Sigmoid colon (tissue), 7 donors: ENCODE measurements around the gene SEC61A1. TPM values are rescaled to one million over a fixed set of nuclear protein-coding genes. Genes with fewer than 3 reads are reported as not detected.

ENCODE experiments used
- DNase-seq: peaks from one replicate; pipeline ENCODE4 v3.0.0-alpha.2; 2019
- H3K27ac ChIP-seq, 4 donors: fragments of 200-600 bp; sonication (generic); one replicate each; pipeline ENCODE4 v1.5.1; 2016 to 2019; ENCODE audit warnings: mild to moderate bottlenecking in 1 of 4
- H3K27me3 ChIP-seq, 3 donors: fragments of 200-600 bp; sonication (generic); one replicate each; pipeline ENCODE4 v1.5.1; 2019; ENCODE audit warnings: mild to moderate bottlenecking in 1 of 3
- H3K36me3 ChIP-seq, 4 donors: fragments of 200-600 bp; sonication (generic); one replicate each; pipeline ENCODE4 v1.5.1; 2016 to 2019
- H3K4me1 ChIP-seq, 4 donors: fragments of 200-600 bp; sonication (generic); one replicate each; pipeline ENCODE4 v1.5.1; 2017 to 2019
- H3K4me3 ChIP-seq, 4 donors: fragments of 200-600 bp; sonication (generic); one replicate each; pipeline ENCODE4 v1.5.1; 2017 to 2019; ENCODE audit warnings: mild to moderate bottlenecking in 2 of 4, moderate library complexity in 1 of 4
- H3K9me3 ChIP-seq, 4 donors: fragments of 200-600 bp in 3 of 4; sonication (generic) in 3 of 4; one replicate each; pipeline versions ENCODE4 v1.5.1 to v1.6.1; 2013 to 2019
- CTCF ChIP-seq, 4 experiments: fragments of 450-650 bp in 3 of 4; fragments of 200-600 bp in 1 of 4; IDR thresholded peaks; one replicate each; pipeline ENCODE4 v1.5.1; 2016 to 2019; ENCODE audit warnings: antibody characterized with exemption in 4 of 4, mild to moderate bottlenecking in 3 of 4, moderate library complexity in 2 of 4
- EP300 ChIP-seq, 4 donors: sonication (generic); formaldehyde crosslinking; IDR thresholded peaks; one replicate each; pipeline ENCODE4 v1.6.1; 2017; ENCODE audit warnings: antibody characterized with exemption in 4 of 4
- POLR2A ChIP-seq, 2 donors: fragments of 450-650 bp; IDR thresholded peaks; one replicate each; pipeline ENCODE4 v1.6.1; 2016; ENCODE audit warnings: antibody characterized with exemption in 2 of 2, mild to moderate bottlenecking in 2 of 2, moderate library complexity in 2 of 2
- POLR2AphosphoS5 ChIP-seq, 4 donors: sonication (generic); formaldehyde crosslinking; IDR thresholded peaks; one replicate each; pipeline ENCODE4 v1.6.1; 2017; ENCODE audit warnings: antibody characterized with exemption in 4 of 4
- WGBS, 2 donors: extraction: QIAGEN DNeasy Blood & Tissue Kit; methylation state at CpG; one replicate each; pipeline ENCODE4 v1.1.7; 2013; 5-methylcytosine and 5-hydroxymethylcytosine counted together
- intact Hi-C: fragments of 100-400 bp; cut with DNase I; formaldehyde crosslinking; loops from one replicate; pipeline ENCODE4 v1.15.1; 2023
- polyA plus RNA-seq, 3 donors: library from polyadenylated mRNA; stranded (reverse); fragments of 200-250 nt; gene quantifications; one replicate each; pipeline ENCODE4 v1.2.3, GENCODE V29; 2013
- total RNA-seq, 4 donors: library from RNA; depleted of rRNA; stranded (reverse); fragments of >200 nt; gene quantifications; one replicate each; pipeline ENCODE4 v1.1.0, GENCODE V29; 2016
- donor health status: healthy with polysubstance abuse.
- donor health status: Bipolar disorder and iron deficiency.
- donor health status: healthy.

Gene SEC61A1
- total and polyA plus RNA-seq, 7 donors = 17.4 to 152 (median 62.8) TPM

- TF ChIP-seq CTCF (IDR thresholded peaks at IDR 0.05) = no peak
- TF ChIP-seq POLR2AphosphoS5 (IDR thresholded peaks at IDR 0.05) = no peak
- no peak for TF ChIP-seq EP300 (IDR thresholded peaks at IDR 0.05)
- TF ChIP-seq POLR2A (IDR thresholded peaks at IDR 0.05) = no peak
- WGBS, 2 donors = 44 to 81% methylated on average over 6 of the region's 6 CpGs
- Histone ChIP-seq H3K4me3 (no peak overlapping the region), H3K27me3 (no peaks in the 10 kb centered on the region), H3K4me1 (peaks cover 0 to 8% (median 4%) of the 10 kb centered on the region in 4 donors), H3K27ac (no peak overlapping the region), H3K36me3 (peaks cover 0 to 65% (median 20%) of the 10 kb centered on the region in 4 donors), H3K9me3 (no peaks in the 10 kb centered on the region)
- intact Hi-C loops = loop anchor here (5.0 kb wide), 1 partner anchor 509 kb away; no protein-coding TSS in a partner anchor
- DNase-seq = no peak
These were observed 46.0 kb downstream of the SEC61A1 start for GRCh38 chr3:128098234-128098633.

GRCh38 chr3:128100161-128100560, 47.9 kb downstream of the SEC61A1 start:
- TF ChIP-seq EP300 (IDR thresholded peaks at IDR 0.05) (no peak), POLR2A (IDR thresholded peaks at IDR 0.05) (no peak), CTCF (IDR thresholded peaks at IDR 0.05) (no peak), POLR2AphosphoS5 (IDR thresholded peaks at IDR 0.05) (no peak)
- Histone ChIP-seq H3K27ac (no peak overlapping the region), H3K36me3 (peaks cover 0 to 71% (median 24%) of the 10 kb centered on the region in 4 donors), H3K4me1 (peaks cover 0 to 5% (median 2%) of the 10 kb centered on the region in 4 donors), H3K9me3 (no peaks in the 10 kb centered on the region), H3K4me3 (no peak overlapping the region), H3K27me3 (no peaks in the 10 kb centered on the region)
- intact Hi-C loops = no loop called here
- 90 to 95% methylated on average over 3 of the region's 3 CpGs for WGBS, 2 donors
- no peak for DNase-seq

- 93% methylated on average over 2 of the region's 2 CpGs for WGBS, 2 donors
- no peak for DNase-seq
- intact Hi-C loops = no loop called here
- TF ChIP-seq POLR2AphosphoS5 (IDR thresholded peaks at IDR 0.05) (no peak), EP300 (IDR thresholded peaks at IDR 0.05) (no peak)
- no peak overlapping the region for H3K4me3 ChIP-seq
- no peaks in the 10 kb centered on the region for H3K27me3 ChIP-seq
- no peaks in the 10 kb centered on the region for H3K4me1 ChIP-seq
- H3K9me3 ChIP-seq = no peaks in the 10 kb centered on the region
- peaks cover 0 to 71% (median 24%) of the 10 kb centered on the region in 4 donors for H3K36me3 ChIP-seq
- no peak overlapping the region for H3K27ac ChIP-seq
These were observed 48.4 kb downstream of the SEC61A1 start for GRCh38 chr3:128100638-128101037.

GRCh38 chr3:128103136-128103676, 51.0 kb downstream of the SEC61A1 start:
- DNase-seq = no peak
- intact Hi-C loops = no loop called here
- H3K36me3 ChIP-seq = peaks cover 0 to 49% (median 13%) of the 10 kb centered on the region in 4 donors
- H3K4me3 ChIP-seq = no peak overlapping the region
- 67 to 86% methylated on average over 5 of the region's 5 CpGs for WGBS, 2 donors
- no peaks in the 10 kb centered on the region for H3K27me3 ChIP-seq
- no peak overlapping the region for H3K27ac ChIP-seq
- H3K9me3 ChIP-seq = no peaks in the 10 kb centered on the region
- TF ChIP-seq POLR2A (IDR thresholded peaks at IDR 0.05) = no peak
- TF ChIP-seq CTCF (IDR thresholded peaks at IDR 0.05) = no peak
- no peaks in the 10 kb centered on the region for H3K4me1 ChIP-seq

- H3K4me3 ChIP-seq = no peak overlapping the region
- no peak for DNase-seq
- TF ChIP-seq POLR2A (IDR thresholded peaks at IDR 0.05) (no peak), EP300 (IDR thresholded peaks at IDR 0.05) (no peak), POLR2AphosphoS5 (IDR thresholded peaks at IDR 0.05) (no peak), CTCF (IDR thresholded peaks at IDR 0.05) (no peak)
- peaks cover 0 to 8% (median 7%) of the 10 kb centered on the region in 4 donors for H3K4me1 ChIP-seq
- intact Hi-C loops = no loop called here
- no peaks in the 10 kb centered on the region for H3K9me3 ChIP-seq
- H3K27ac ChIP-seq = no peak overlapping the region
- WGBS, 2 donors = 86 to 93% methylated on average over 8 of the region's 8 CpGs
- no peaks in the 10 kb centered on the region for H3K27me3 ChIP-seq
- peaks cover 0 to 46% (median 4%) of the 10 kb centered on the region in 4 donors for H3K36me3 ChIP-seq
These were observed 55.6 kb downstream of the SEC61A1 start for GRCh38 chr3:128107834-128108233.
